GM12892 (cell line): ENCODE measurements around the gene PRDM15.

Source experiments
- POLR2A ChIP-seq: IDR thresholded peaks from 2 replicates; pipeline ENCODE4 v1.6.1; 2011; ENCODE audit warnings: low read depth, low read length, control low read depth
- TAF1 ChIP-seq: IDR thresholded peaks from 2 replicates; pipeline ENCODE4 v1.6.1; 2011; ENCODE audit warnings: low read depth, mild to moderate bottlenecking, control low read depth, low read length, borderline replicate concordance

GRCh38 chr21:41749286-41749685 is 129.9 kb downstream of the PRDM15 start:
- TF ChIP-seq POLR2A (no peak), TAF1 (no peak)
